ENCODE data around the gene ZBTB46. TPM values are rescaled to one million over a fixed set of nuclear protein-coding genes. Genes with fewer than 3 reads are reported as not detected.

The ZBTB46 gene
- total RNA-seq, 6 experiments from 2014 or later: 1.2 to 4.2 (median 2.4) TPM

DNA sequence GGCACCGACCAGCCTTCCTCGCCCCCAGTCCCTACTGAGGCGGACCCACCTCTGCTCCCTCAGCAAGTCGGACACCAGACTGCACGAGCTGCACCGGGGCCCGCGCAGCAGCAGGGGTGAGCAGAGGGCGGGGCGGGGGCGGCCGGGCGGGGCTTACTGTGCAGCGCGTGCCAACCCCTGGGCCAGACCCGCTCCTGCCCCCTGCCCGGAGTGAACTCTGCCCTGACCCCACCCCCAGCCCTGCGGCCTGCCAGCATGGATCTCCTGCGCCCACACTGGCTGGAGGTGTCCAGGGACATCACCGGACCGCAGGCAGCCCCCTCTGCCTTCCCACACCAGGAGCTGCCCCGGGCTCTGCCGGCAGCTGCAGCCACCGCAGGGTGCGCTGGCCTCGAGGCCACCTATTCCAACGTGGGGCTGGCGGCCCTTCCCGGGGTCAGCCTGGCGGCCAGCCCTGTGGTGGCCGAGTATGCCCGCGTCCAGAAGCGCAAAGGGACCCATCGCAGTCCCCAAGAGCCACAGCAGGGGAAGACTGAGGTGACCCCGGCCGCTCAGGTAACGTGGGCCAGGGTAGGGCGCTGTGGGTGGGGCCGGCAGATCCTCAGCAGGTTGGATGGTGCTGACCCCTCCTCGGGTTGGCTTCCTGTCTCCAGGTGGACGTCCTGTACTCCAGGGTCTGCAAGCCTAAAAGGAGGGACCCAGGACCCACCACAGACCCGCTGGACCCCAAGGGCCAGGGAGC lies 92.9 kb downstream of the ZBTB46 start:
- H3K27ac ChIP-seq: peak overlapping the region in 2 of 3 donors; percentile 21 to 91
- H3K27me3 ChIP-seq: no peaks in the 10 kb centered on the region
- TF ChIP-seq, protein P1, sequence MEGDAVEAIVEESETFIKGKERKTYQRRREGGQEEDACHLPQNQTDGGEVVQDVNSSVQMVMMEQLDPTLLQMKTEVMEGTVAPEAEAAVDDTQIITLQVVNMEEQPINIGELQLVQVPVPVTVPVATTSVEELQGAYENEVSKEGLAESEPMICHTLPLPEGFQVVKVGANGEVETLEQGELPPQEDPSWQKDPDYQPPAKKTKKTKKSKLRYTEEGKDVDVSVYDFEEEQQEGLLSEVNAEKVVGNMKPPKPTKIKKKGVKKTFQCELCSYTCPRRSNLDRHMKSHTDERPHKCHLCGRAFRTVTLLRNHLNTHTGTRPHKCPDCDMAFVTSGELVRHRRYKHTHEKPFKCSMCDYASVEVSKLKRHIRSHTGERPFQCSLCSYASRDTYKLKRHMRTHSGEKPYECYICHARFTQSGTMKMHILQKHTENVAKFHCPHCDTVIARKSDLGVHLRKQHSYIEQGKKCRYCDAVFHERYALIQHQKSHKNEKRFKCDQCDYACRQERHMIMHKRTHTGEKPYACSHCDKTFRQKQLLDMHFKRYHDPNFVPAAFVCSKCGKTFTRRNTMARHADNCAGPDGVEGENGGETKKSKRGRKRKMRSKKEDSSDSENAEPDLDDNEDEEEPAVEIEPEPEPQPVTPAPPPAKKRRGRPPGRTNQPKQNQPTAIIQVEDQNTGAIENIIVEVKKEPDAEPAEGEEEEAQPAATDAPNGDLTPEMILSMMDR (IDR thresholded peaks at IDR 0.05): no peak
- TF ChIP-seq POLR2A (IDR thresholded peaks at IDR 0.05): peak; percentile 33
- 34% methylated on average over 5 of the region's 43 CpGs for WGBS (ENCODE audit: insufficient coverage, low coverage, low lambda C conversion rate, missing lambda C conversion rate)
- ATAC-seq: peak; percentile 21 to 46 (median 32)
- peaks cover 0 to 17% (median 6%) of the 10 kb centered on the region in 4 donors for H3K36me3 ChIP-seq
- intact Hi-C loops (cut with DNase I): no loop called here
- H3K9me3 ChIP-seq: no peaks in the 10 kb centered on the region
- peaks cover 0 to 30% (median 14%) of the 10 kb centered on the region in 4 donors for H3K4me1 ChIP-seq
- H3K4me3 ChIP-seq: peak overlapping the region; percentile 65 to 92 (median 75)
- peak; percentile 86 to 97 (median 95) for DNase-seq

- H3K4me3 ChIP-seq: peak overlapping the region; percentile 65 to 92 (median 75)
- H3K27me3 ChIP-seq: no peaks in the 10 kb centered on the region
- peaks cover 0 to 15% (median 1%) of the 10 kb centered on the region in 4 donors for H3K36me3 ChIP-seq
- TF ChIP-seq POLR2A (IDR thresholded peaks at IDR 0.05): no peak
- TF ChIP-seq, protein P1 (IDR thresholded peaks at IDR 0.05): no peak
- peak overlapping the region in 2 of 3 donors; percentile 21 to 91 for H3K27ac ChIP-seq
- WGBS (ENCODE audit: insufficient coverage, low coverage, low lambda C conversion rate, missing lambda C conversion rate): 0% methylated on average over 2 of the region's 26 CpGs
- H3K9me3 ChIP-seq: no peaks in the 10 kb centered on the region
- no peak for ATAC-seq
- DNase-seq: no peak
- H3K4me1 ChIP-seq: peaks cover 0 to 25% (median 13%) of the 10 kb centered on the region in 4 donors
- intact Hi-C loops (cut with DNase I): no loop called here
Observed at GRCh38 chr20:63737695-63737944, 93.4 kb downstream of the ZBTB46 start.

DNA sequence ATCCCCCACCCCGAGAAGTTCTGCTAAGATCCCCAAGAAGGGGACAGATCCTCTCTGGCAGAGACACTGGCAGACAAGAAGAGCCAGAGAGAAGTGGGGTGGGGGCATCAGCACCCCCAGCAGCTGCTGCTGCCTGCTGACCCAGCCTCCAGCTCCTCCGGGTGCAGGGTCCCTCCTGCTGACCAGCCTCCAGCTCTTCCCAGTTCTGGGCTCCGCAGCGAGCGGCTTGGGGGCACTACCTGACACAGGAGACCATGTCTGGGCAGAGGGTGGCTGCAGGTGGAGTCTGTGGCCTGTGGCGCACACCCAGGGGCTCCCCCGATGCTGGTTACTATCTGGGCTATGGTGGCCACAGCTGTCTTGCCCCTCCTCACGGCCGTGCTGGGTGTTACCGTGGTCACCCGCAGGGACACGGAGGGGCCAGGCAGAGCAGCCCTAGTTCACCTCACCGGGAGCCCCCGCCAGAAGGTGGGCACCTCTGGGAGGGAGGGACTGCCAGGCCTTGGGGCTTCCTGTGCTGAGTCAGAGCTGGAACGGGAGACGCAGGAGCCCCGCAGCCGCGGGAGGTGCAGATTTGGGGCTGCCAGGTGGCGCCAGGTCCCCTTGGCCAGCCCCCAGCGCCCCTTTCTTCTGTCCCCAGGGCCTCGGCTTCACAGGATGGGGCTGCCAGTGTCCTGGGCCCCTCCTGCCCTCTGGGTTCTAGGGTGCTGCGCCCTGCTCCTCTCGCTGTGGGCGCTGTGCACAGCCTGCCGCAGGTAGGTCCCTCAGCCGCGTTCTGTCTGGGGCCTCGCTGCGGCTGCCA lies 94.0 kb downstream of the ZBTB46 start:
- 0% methylated on average over 2 of the region's 30 CpGs for WGBS (ENCODE audit: insufficient coverage, low coverage, low lambda C conversion rate, missing lambda C conversion rate)
- DNase-seq (peak; percentile 46 to 71 (median 71)), ATAC-seq (no peak)
- Histone ChIP-seq H3K4me3 (peak overlapping the region; percentile 65 to 92 (median 75)), H3K27ac (peak overlapping the region in 2 of 3 donors; percentile 21 to 91), H3K4me1 (peaks cover 0 to 20% (median 10%) of the 10 kb centered on the region in 4 donors), H3K36me3 (peaks cover 0 to 9% (median 0%) of the 10 kb centered on the region in 4 donors), H3K9me3 (no peaks in the 10 kb centered on the region), H3K27me3 (no peaks in the 10 kb centered on the region)
- intact Hi-C loops (cut with DNase I): no loop called here
- TF ChIP-seq, protein P1 (IDR thresholded peaks at IDR 0.05): no peak
- no peak for TF ChIP-seq POLR2A (IDR thresholded peaks at IDR 0.05)

- intact Hi-C loops (cut with DNase I): no loop called here
- TF ChIP-seq, protein P1 (IDR thresholded peaks at IDR 0.05): no peak
- TF ChIP-seq POLR2A (IDR thresholded peaks at IDR 0.05): no peak
- Histone ChIP-seq H3K9me3 (no peaks in the 10 kb centered on the region), H3K36me3 (peaks cover 0 to 3% (median 0%) of the 10 kb centered on the region in 4 donors), H3K27me3 (no peaks in the 10 kb centered on the region), H3K27ac (peak within 1 kb of the TSS in 2 of 3 donors; percentile 50 to 91), H3K4me3 (peak within 1 kb of the TSS; percentile 65 to 92 (median 75)), H3K4me1 (peaks cover 0 to 13% (median 5%) of the 10 kb centered on the region in 4 donors)
- DNase-seq (peak; percentile 79 to 94 (median 93)), ATAC-seq (peak; percentile 1 to 22 (median 10))
- WGBS (ENCODE audit: insufficient coverage, low coverage, low lambda C conversion rate, missing lambda C conversion rate): 27% methylated on average over 19 of the region's 31 CpGs
Observed at GRCh38 chr20:63735859-63736718, 95.0 kb downstream of the ZBTB46 start, which contains the start of gene LIME1. TSS of gene LIME1 (plus strand) at chr20:63736664. CDS start at chr20:63737550, 886 bp downstream.
